Activated T-helper 17 cell treated with anti-CD3 and anti-CD28 coated beads, Interleukin-2, amount 50 U/mL, for 72 hours (primary cell): ENCODE data around the gene C1QC. TPM values are rescaled to one million over a fixed set of nuclear protein-coding genes. Genes with fewer than 3 reads are reported as not detected.

Experiments
- ATAC-seq: fragments of 150-1000 bp; cut with Tn5 transposase; replicated peaks from 2 replicates; pipeline ENCODE4 v1.10.0; 2021; ENCODE audit warnings: mild to moderate bottlenecking, moderate library complexity
- H3K27ac Mint-ChIP-seq: one replicate; pipeline ENCODE4 v1.8.0; 2022; ENCODE audit warnings: mixed read lengths
- H3K27me3 Mint-ChIP-seq: one replicate; pipeline ENCODE4 v1.8.0; 2022; ENCODE audit warnings: mixed read lengths
- H3K36me3 Mint-ChIP-seq: one replicate; pipeline ENCODE4 v1.8.0; 2022; ENCODE audit warnings: low read depth, mild to moderate bottlenecking, mixed read lengths
- H3K4me1 Mint-ChIP-seq: one replicate; pipeline ENCODE4 v1.8.0; 2022; ENCODE audit warnings: mixed read lengths
- H3K4me3 Mint-ChIP-seq: one replicate; pipeline ENCODE4 v1.8.0; 2022; ENCODE audit warnings: mild to moderate bottlenecking, mixed read lengths
- H3K9me3 Mint-ChIP-seq: one replicate; pipeline ENCODE4 v1.8.0; 2022; ENCODE audit warnings: mixed read lengths
- total RNA-seq, 2 donors: library from RNA; stranded (reverse); gene quantifications; one replicate each; pipeline ENCODE4 v1.2.3, GENCODE V29; 2022

The C1QC gene
- total RNA-seq, 2 donors from 2014 or later, result not detected

GRCh38 chr1:22629886-22630285, 13.5 kb upstream of the C1QC start:
- H3K27me3 Mint-ChIP-seq, result peaks cover 40% of the 10 kb centered on the region
- no peaks in the 10 kb centered on the region for H3K9me3 Mint-ChIP-seq
- no peaks in the 10 kb centered on the region for H3K4me1 Mint-ChIP-seq
- ATAC-seq, result no peak
- H3K36me3 Mint-ChIP-seq, result no peaks in the 10 kb centered on the region
- H3K4me3 Mint-ChIP-seq, result no peak overlapping the region
- no peak overlapping the region for H3K27ac Mint-ChIP-seq

GRCh38 chr1:22633697-22634463, 9.6 kb upstream of the C1QC start:
- Mint-ChIP-seq H3K4me1 (no peaks in the 10 kb centered on the region), H3K27me3 (peaks cover 35% of the 10 kb centered on the region), H3K4me3 (no peak overlapping the region), H3K36me3 (no peaks in the 10 kb centered on the region), H3K27ac (no peak overlapping the region), H3K9me3 (no peaks in the 10 kb centered on the region)
- ATAC-seq, result no peak

DNA sequence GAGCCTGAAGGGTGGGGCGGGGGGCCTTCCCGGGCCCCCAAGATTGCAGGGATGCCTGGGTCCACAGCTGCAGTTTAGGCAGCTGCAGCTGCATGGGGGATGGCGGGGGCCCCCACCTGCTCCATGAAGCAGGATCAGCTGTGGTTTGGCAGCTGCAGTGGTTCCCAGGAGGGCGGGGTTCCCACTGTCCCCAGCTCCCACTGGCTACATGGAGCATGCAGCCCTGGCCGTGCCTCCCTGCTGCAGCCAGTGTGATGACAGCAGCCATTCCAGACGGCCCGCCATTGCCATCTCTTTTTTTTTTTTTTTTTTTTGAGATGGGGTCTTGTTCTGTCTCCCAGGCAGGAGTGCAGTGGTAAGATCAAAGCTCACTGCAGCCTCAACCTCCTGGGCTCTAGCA, 8.0 kb upstream of the C1QC start:
- ATAC-seq, result no peak
- Mint-ChIP-seq H3K4me3 (no peak overlapping the region), H3K36me3 (no peaks in the 10 kb centered on the region), H3K9me3 (no peaks in the 10 kb centered on the region), H3K27ac (no peak overlapping the region), H3K4me1 (no peaks in the 10 kb centered on the region), H3K27me3 (peaks cover 21% of the 10 kb centered on the region)

DNA sequence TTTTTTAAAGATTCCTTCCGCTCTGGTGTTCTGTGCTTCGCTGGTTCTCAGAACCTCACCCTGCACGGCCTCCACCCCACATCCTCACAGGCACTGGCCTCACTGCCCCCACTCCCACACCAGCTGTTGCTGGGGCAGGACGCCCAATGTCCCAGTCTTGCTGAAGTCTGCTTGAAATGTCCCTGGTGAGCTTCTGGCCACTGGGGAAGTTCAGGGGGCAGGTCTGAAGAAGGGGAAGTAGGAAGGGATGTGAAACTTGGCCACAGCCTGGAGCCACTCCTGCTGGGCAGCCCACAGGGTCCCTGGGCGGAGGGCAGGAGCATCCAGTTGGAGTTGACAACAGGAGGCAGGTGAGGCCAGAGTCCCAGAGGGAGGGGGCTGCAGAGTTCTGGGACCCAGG, 7.1 kb upstream of the C1QC start, which contains the start of gene C1QA:
Gene C1QA (plus strand): TSS at position 276 of the 400 bp plus-strand sequence. CDS start 989 bp downstream, outside the sequence.
- Mint-ChIP-seq H3K9me3 (no peaks in the 10 kb centered on the region), H3K4me3 (no peak within 1 kb of the TSS), H3K27ac (no peak within 1 kb of the TSS), H3K27me3 (peaks cover 22% of the 10 kb centered on the region), H3K36me3 (no peaks in the 10 kb centered on the region), H3K4me1 (no peaks in the 10 kb centered on the region)
- no peak for ATAC-seq

DNA sequence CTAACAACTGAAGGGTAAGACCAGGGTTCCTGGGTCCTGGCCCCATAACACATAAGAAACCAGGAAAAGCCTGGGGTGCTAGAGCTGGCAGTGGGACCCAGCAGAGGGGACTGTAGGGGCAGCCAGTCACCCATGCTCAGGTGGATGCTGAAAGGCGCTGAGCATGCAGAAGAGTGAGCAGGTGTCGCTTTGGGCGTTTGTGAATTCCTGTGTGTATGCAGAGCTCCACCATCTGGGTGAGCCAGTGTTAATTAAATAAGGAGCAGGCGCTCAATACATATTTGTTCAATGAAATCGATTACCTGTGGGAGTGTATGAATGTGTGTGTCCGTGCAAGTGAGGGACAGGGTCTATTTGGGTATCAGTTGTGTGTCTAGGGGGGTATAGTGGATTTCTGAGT, 6.5 kb upstream of the C1QC start:
- Mint-ChIP-seq H3K4me3 (no peak overlapping the region), H3K36me3 (no peaks in the 10 kb centered on the region), H3K4me1 (no peaks in the 10 kb centered on the region), H3K9me3 (no peaks in the 10 kb centered on the region), H3K27me3 (peaks cover 18% of the 10 kb centered on the region), H3K27ac (no peak overlapping the region)
- no peak for ATAC-seq

GRCh38 chr1:22637907-22638445, 5.5 kb upstream of the C1QC start:
- no peaks in the 10 kb centered on the region for H3K36me3 Mint-ChIP-seq
- no peak overlapping the region for H3K4me3 Mint-ChIP-seq
- ATAC-seq, result no peak
- H3K9me3 Mint-ChIP-seq, result no peaks in the 10 kb centered on the region
- H3K27ac Mint-ChIP-seq, result no peak overlapping the region
- H3K4me1 Mint-ChIP-seq, result no peaks in the 10 kb centered on the region
- H3K27me3 Mint-ChIP-seq, result peaks cover 13% of the 10 kb centered on the region

DNA sequence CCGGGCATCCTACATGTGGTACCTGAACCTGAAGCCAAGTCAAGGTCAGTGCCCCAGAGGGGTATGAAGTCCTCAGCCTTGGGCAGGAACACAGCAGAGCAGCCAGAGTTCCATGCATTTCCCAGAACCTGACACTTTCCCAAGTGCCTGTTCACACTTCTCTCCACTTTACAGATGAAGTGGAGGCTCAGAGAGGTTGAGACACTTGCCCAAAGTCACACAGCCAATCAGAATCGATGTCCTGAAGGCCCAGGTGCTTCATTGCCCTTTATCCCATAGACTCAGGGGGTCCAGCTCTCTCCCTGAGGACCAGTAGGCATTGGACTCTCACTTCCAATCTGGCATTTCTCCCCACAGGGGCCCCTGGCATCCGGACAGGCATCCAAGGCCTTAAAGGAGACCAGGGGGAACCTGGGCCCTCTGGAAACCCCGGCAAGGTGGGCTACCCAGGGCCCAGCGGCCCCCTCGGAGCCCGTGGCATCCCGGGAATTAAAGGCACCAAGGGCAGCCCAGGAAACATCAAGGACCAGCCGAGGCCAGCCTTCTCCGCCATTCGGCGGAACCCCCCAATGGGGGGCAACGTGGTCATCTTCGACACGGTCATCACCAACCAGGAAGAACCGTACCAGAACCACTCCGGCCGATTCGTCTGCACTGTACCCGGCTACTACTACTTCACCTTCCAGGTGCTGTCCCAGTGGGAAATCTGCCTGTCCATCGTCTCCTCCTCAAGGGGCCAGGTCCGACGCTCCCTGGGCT, 4.8 kb upstream of the C1QC start:
- ATAC-seq, result no peak
- Mint-ChIP-seq H3K4me1 (no peaks in the 10 kb centered on the region), H3K27ac (no peak overlapping the region), H3K9me3 (no peaks in the 10 kb centered on the region), H3K36me3 (no peaks in the 10 kb centered on the region), H3K4me3 (no peak overlapping the region), H3K27me3 (peaks cover 17% of the 10 kb centered on the region)

DNA sequence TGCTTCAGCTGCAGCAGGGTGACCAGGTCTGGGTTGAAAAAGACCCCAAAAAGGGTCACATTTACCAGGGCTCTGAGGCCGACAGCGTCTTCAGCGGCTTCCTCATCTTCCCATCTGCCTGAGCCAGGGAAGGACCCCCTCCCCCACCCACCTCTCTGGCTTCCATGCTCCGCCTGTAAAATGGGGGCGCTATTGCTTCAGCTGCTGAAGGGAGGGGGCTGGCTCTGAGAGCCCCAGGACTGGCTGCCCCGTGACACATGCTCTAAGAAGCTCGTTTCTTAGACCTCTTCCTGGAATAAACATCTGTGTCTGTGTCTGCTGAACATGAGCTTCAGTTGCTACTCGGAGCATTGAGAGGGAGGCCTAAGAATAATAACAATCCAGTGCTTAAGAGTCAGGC, 4.1 kb upstream of the C1QC start:
- Mint-ChIP-seq H3K27ac (no peak overlapping the region), H3K4me3 (no peak overlapping the region), H3K4me1 (no peaks in the 10 kb centered on the region), H3K9me3 (no peaks in the 10 kb centered on the region), H3K36me3 (no peaks in the 10 kb centered on the region), H3K27me3 (peaks cover 17% of the 10 kb centered on the region)
- ATAC-seq, result no peak

- no peak overlapping the region for H3K4me3 Mint-ChIP-seq
- peaks cover 20% of the 10 kb centered on the region for H3K27me3 Mint-ChIP-seq
- no peak for ATAC-seq
- H3K4me1 Mint-ChIP-seq, result no peaks in the 10 kb centered on the region
- H3K9me3 Mint-ChIP-seq, result no peaks in the 10 kb centered on the region
- no peak overlapping the region for H3K27ac Mint-ChIP-seq
- no peaks in the 10 kb centered on the region for H3K36me3 Mint-ChIP-seq
These were observed 2.2 kb upstream of the C1QC start for GRCh38 chr1:22641247-22641646.

- ATAC-seq, result peak; percentile 85
- Mint-ChIP-seq H3K9me3 (no peaks in the 10 kb centered on the region), H3K27me3 (peaks cover 15% of the 10 kb centered on the region), H3K36me3 (no peaks in the 10 kb centered on the region), H3K4me3 (no peak overlapping the region), H3K27ac (no peak overlapping the region), H3K4me1 (no peaks in the 10 kb centered on the region)
These were observed 1.4 kb upstream of the C1QC start for GRCh38 chr1:22641906-22642636.

DNA sequence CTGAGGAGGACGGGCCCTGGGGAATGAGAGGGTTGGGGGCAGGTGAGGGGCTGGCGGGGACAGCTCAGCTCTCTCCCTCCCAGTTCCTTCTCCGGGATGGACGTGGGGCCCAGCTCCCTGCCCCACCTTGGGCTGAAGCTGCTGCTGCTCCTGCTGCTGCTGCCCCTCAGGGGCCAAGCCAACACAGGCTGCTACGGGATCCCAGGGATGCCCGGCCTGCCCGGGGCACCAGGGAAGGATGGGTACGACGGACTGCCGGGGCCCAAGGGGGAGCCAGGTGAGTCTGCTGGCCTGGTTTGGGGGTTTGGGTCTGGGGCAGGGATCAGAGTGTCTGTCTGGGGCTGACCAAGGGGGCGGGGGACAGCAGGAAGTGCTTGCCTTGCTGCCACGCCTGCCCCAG, 495 bp downstream of the C1QC start:
- Mint-ChIP-seq H3K4me3 (no peak overlapping the region), H3K4me1 (no peaks in the 10 kb centered on the region), H3K27me3 (peaks cover 17% of the 10 kb centered on the region), H3K36me3 (no peaks in the 10 kb centered on the region), H3K27ac (no peak overlapping the region), H3K9me3 (no peaks in the 10 kb centered on the region)
- ATAC-seq, result no peak

GRCh38 chr1:22645931-22646330, 2.5 kb downstream of the C1QC start:
- Mint-ChIP-seq H3K27ac (no peak overlapping the region), H3K27me3 (peaks cover 25% of the 10 kb centered on the region), H3K9me3 (no peaks in the 10 kb centered on the region), H3K4me1 (no peaks in the 10 kb centered on the region), H3K4me3 (no peak overlapping the region), H3K36me3 (no peaks in the 10 kb centered on the region)
- ATAC-seq, result no peak

DNA sequence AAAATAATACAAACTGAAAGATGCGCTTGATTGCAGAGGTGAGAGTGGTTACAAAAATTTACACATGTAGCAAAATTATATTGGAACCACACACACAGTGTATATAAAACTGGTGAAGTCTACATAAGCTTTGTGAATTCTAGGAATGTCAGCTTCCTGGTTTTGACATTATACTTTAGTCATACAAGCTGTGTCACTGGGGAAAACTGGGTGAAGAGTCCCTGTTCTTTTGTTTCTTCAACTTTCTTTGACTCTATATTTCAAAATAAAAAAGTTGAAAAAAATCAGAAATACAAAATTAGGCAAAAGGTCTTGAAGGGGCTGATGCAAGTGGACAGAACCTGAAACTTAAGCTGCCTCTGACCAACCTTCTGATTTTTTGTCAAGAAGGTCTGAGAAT, 3.0 kb downstream of the C1QC start:
- no peak overlapping the region for H3K27ac Mint-ChIP-seq
- ATAC-seq, result no peak
- H3K27me3 Mint-ChIP-seq, result peaks cover 21% of the 10 kb centered on the region
- H3K9me3 Mint-ChIP-seq, result no peaks in the 10 kb centered on the region
- H3K36me3 Mint-ChIP-seq, result no peaks in the 10 kb centered on the region
- H3K4me1 Mint-ChIP-seq, result no peaks in the 10 kb centered on the region
- H3K4me3 Mint-ChIP-seq, result no peak overlapping the region

- H3K27me3 Mint-ChIP-seq, result peaks cover 29% of the 10 kb centered on the region
- H3K4me1 Mint-ChIP-seq, result no peaks in the 10 kb centered on the region
- H3K27ac Mint-ChIP-seq, result no peak overlapping the region
- no peaks in the 10 kb centered on the region for H3K9me3 Mint-ChIP-seq
- ATAC-seq, result no peak
- no peak overlapping the region for H3K4me3 Mint-ChIP-seq
- H3K36me3 Mint-ChIP-seq, result no peaks in the 10 kb centered on the region
These were observed 6.8 kb downstream of the C1QC start for GRCh38 chr1:22650089-22650693.
